Neuron (in vitro differentiated cells): ENCODE results near the gene A3GALT2.
"Not testable (repeated sequence)": the region's sequence is repeated elsewhere in the genome, so short reads cannot be mapped to it uniquely, and the experiment has no call there.

ENCODE experiments used
- H2AFZ ChIP-seq: one replicate; pipeline ENCODE4 v1.6.1; 2013; ENCODE audit warnings: low read depth, mild to moderate bottlenecking, inconsistent platforms, low read length, moderate library complexity
- H3K27me3 ChIP-seq: one replicate; pipeline ENCODE4 v1.6.1; 2013; ENCODE audit warnings: low read length; ENCODE audit not compliant: insufficient read depth
- H3K36me3 ChIP-seq: one replicate; pipeline ENCODE4 v1.6.1; 2013; ENCODE audit warnings: low read length; ENCODE audit not compliant: insufficient read depth
- H3K4me1 ChIP-seq: one replicate; pipeline ENCODE4 v1.6.1; 2013; ENCODE audit warnings: low read length; ENCODE audit not compliant: insufficient read depth
- H3K4me3 ChIP-seq: 2 replicates; pipeline ENCODE4 v1.5.1; 2013; ENCODE audit warnings: mild to moderate bottlenecking, low read length, moderate library complexity
- H3K9me3 ChIP-seq: one replicate; pipeline ENCODE4 v1.6.1; 2013; ENCODE audit warnings: low read length

A3GALT2 gene

DNA sequence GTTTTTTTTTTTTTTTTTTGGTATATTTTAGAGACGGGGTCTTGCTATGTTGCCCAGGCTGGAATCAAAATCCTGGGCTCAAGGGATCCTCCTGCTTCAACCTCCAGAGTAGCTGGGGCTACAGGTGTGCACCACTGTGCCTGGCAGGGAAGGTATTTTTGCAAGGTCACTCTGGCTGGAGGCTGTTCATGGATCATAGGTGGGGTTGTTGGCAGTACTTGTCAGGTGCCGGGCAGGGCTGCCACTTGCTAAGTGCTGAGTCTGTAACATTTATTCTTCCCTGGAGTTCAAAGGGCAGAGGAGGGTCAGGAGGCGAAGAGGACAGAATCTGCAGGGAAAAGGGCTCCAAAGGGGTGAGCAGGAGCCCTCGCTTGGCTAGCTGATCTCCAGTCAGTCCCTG, 24.1 kb downstream of the A3GALT2 start:
- peaks cover 68% of the 10 kb centered on the region for H3K36me3 ChIP-seq
- H3K9me3 ChIP-seq: peaks cover 2% of the 10 kb centered on the region
- H3K27me3 ChIP-seq: no peaks in the 10 kb centered on the region
- H2AFZ ChIP-seq: no peak overlapping the region
- no peaks in the 10 kb centered on the region for H3K4me1 ChIP-seq
- H3K4me3 ChIP-seq: no peak overlapping the region

DNA sequence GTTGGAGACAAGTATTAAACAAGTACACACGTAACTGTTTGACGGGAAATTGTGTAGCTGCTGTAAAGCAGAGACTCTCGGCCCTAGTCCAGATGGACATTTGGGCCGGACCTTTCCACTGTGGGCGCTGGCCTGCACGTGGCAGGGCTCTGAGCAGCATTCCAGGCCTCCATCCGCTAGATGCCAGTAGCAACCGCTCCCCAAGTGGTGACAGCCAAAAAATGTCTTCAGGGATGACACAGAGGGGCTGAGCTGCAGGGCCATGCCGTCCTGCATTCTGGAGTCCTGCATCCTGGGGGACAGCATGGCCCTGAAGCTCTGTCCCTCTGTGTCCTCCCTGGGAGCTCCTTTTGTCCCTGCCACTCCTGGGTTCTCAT, 24.8 kb downstream of the A3GALT2 start:
- Histone ChIP-seq H2AFZ (no peak overlapping the region), H3K4me1 (no peaks in the 10 kb centered on the region), H3K27me3 (no peaks in the 10 kb centered on the region), H3K9me3 (no peaks in the 10 kb centered on the region), H3K4me3 (no peak overlapping the region), H3K36me3 (peaks cover 64% of the 10 kb centered on the region)

GRCh38 chr1:33295450-33296081, 25.3 kb downstream of the A3GALT2 start:
- H3K36me3 ChIP-seq: peaks cover 61% of the 10 kb centered on the region

DNA sequence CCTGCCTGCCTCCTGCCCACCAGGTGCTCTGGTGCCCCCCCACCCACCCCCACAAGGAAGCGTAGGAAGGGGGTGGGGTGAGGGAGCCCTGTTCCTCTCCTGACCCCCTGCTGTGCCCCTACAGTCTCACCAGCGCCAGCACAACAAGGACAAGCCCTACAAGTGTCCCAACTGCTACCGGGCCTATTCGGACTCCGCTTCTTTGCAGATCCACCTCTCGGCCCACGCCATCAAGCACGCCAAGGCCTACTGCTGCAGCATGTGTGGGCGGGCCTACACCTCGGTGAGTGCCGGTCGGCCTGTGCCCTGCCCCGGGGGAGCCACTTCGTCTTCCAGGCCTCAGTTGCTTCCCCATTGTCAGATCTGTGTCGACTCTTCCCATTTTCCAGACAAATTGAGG, 25.9 kb downstream of the A3GALT2 start:
- Histone ChIP-seq H2AFZ (no peak overlapping the region), H3K4me1 (no peaks in the 10 kb centered on the region), H3K9me3 (peaks cover under 1% of the 10 kb centered on the region), H3K4me3 (no peak overlapping the region), H3K36me3 (peaks cover 60% of the 10 kb centered on the region), H3K27me3 (no peaks in the 10 kb centered on the region)

More at GRCh38 chr1:33295450-33296081, 25.3 kb downstream of the A3GALT2 start:
- Histone ChIP-seq H3K9me3 (no peaks in the 10 kb centered on the region), H3K4me1 (no peaks in the 10 kb centered on the region), H2AFZ (no peak overlapping the region), H3K4me3 (no peak overlapping the region), H3K27me3 (no peaks in the 10 kb centered on the region)

DNA sequence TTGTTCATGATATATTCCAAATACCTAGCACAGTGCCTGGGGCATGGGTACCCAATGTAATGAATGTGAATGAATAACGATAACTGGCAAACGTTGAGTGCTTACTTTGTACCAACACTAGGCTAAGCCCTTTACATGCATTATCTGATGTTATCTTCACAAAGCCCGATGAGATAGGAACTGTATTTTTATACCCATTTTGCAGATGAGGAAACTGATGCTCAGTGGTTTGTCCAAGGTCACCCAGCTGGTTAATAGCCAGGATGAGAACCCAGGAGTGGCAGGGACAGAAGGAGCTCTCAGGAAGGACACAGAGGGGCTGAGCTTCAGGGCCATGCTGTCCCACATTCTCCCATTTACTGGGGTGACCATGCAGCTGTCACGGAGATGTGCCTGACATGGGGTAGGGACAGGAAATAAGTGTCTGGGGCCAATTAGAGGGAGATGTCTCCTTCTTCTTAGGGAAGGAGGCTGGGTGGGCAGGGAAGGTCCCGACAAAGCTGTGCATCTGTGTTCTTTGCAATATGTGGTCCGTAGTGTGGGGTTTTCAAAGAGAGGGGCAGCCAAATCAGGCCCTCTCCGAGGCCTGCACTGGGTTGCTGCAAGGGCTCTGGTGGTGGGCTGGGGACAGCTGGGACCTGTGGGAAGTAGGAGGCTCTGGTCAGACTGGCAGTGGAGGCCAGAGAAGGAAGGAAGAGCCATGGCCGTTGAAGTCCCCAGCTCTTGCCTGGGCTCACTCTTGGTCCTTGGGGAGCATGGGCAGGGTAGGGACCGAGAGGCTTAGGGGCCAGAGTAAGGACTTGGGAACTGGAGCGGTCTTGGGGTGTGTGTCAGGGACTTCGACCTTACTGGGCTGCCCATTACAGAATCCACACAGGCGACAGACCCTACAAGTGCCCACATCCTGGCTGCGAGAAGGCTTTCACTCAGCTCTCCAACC, 26.6 kb downstream of the A3GALT2 start:
- H3K4me3 ChIP-seq: no peak overlapping the region
- H3K27me3 ChIP-seq: no peaks in the 10 kb centered on the region
- H3K36me3 ChIP-seq: peaks cover 60% of the 10 kb centered on the region
- H2AFZ ChIP-seq: no peak overlapping the region
- peaks cover 8% of the 10 kb centered on the region for H3K9me3 ChIP-seq
- H3K4me1 ChIP-seq: no peaks in the 10 kb centered on the region

DNA sequence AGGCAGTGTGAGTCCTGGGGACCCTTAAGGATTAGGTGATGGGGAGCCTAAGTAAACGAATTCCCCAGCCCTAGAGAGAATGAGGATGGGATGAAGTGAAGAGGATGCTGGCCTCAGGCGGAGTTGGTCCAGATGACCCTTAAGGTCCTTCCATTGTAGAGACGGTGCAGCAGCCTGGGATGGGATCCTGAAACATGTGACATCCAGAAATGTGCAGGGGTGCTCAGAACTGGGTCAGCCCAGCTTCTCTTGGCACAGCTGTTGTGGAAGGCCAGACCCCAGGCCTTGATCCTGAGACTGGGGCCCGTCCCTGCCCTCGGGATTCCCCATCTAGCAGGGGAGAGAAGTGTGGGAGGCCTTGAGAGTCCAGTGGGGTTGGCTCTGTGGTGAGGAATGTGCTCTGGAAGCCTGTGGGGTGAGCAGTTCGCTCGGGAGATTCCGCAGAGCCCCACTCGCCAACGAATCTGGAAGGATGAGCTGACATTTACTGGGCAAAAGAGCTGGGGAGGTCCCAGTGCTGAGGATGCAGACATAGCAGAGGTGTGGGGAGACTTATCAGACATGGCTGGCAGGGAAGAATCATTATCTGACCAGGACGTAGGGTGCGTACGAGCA, 28.1 kb downstream of the A3GALT2 start:
- Histone ChIP-seq H3K4me3 (no peak overlapping the region), H3K27me3 (no peaks in the 10 kb centered on the region), H3K9me3 (peaks cover 8% of the 10 kb centered on the region), H3K4me1 (no peaks in the 10 kb centered on the region), H2AFZ (no peak overlapping the region), H3K36me3 (peaks cover 58% of the 10 kb centered on the region)

GRCh38 chr1:33290615-33291014, 30.3 kb downstream of the A3GALT2 start:
- peaks cover 53% of the 10 kb centered on the region for H3K36me3 ChIP-seq
- H3K27me3 ChIP-seq, H3K9me3 ChIP-seq, H3K4me3 ChIP-seq, H3K4me1 ChIP-seq, H2AFZ ChIP-seq: not testable (repeated sequence)

- H2AFZ ChIP-seq: no peak overlapping the region
- H3K27me3 ChIP-seq: no peaks in the 10 kb centered on the region
- H3K9me3 ChIP-seq: peaks cover 8% of the 10 kb centered on the region
- H3K4me1 ChIP-seq: no peaks in the 10 kb centered on the region
- H3K4me3 ChIP-seq: no peak overlapping the region
- H3K36me3 ChIP-seq: peaks cover 50% of the 10 kb centered on the region
Measured at GRCh38 chr1:33289858-33290154, 31.1 kb downstream of the A3GALT2 start.

DNA sequence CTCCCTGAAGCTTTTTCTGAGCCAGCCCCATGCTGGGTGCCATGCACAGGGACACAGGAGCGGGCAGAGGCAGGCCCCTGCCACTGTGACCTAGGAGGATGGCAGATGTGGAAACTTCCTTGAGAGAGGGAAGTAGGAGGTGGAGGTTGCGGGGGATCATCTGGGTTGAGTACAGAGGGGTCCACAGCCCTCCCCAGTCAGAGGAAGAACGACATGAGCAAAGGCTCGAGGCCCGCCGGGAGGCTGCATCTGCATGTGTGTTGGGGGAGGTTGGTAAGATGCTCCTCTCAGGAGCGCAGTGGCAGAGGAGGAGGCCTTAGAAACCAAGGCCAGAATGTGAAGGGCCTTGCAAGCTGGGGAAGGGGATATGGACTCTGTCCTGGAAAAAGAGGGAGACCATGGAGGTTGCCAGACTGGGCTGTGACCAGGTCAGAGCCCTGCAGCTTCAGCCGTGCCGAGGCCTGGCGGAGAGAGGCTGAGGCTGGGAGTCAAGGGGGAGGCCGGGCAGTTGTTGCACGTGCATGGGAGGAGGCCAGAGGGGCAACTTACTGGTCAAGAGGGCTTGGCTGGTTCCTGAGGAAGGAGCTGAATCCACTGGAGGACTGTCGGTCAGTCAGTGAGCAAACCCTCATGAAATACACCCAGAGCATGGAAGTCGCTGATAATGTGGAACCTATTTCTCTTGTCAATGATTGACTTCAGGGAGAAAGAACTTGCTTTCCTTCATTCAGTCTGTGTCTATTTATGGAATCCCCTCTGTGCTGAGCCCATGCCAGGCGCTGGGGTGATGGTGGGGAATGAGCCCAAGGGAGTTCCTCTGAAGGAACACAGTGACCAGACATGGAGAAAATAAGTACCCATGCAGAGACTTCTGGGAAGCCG, 31.7 kb downstream of the A3GALT2 start:
- Histone ChIP-seq H3K4me3 (no peak overlapping the region), H3K36me3 (peaks cover 49% of the 10 kb centered on the region), H3K9me3 (peaks cover 8% of the 10 kb centered on the region), H3K27me3 (no peaks in the 10 kb centered on the region), H3K4me1 (peaks cover under 1% of the 10 kb centered on the region), H2AFZ (no peak overlapping the region)

DNA sequence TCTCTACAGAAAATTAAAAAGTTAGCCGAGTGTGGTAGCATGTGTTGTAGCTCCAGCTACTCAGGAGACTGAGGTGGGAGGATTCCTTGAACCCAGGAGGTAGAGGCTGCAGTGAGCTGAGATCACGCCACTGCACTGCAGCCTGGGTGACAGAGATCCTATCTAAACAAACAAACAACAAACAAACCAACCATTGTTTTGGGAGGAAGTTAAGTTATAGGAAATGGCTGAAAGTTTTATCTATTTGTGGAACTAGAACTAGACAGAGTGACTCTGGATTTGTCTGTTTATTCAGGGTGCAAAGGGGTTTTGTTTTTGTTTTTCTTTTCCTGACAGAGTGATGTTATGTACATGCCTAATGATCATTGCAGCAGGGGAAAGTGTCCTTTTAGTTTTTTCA, 33.6 kb downstream of the A3GALT2 start:
- Histone ChIP-seq H3K9me3 (peaks cover 8% of the 10 kb centered on the region), H3K4me1 (peaks cover 5% of the 10 kb centered on the region), H3K36me3 (peaks cover 56% of the 10 kb centered on the region), H3K27me3 (no peaks in the 10 kb centered on the region), H2AFZ (no peak overlapping the region), H3K4me3 (no peak overlapping the region)

GRCh38 chr1:33286451-33287185, 34.3 kb downstream of the A3GALT2 start:
- Histone ChIP-seq H2AFZ (no peak overlapping the region), H3K9me3 (peaks cover 8% of the 10 kb centered on the region), H3K4me1 (peaks cover 5% of the 10 kb centered on the region), H3K36me3 (peaks cover 63% of the 10 kb centered on the region), H3K27me3 (no peaks in the 10 kb centered on the region), H3K4me3 (no peak overlapping the region)

DNA sequence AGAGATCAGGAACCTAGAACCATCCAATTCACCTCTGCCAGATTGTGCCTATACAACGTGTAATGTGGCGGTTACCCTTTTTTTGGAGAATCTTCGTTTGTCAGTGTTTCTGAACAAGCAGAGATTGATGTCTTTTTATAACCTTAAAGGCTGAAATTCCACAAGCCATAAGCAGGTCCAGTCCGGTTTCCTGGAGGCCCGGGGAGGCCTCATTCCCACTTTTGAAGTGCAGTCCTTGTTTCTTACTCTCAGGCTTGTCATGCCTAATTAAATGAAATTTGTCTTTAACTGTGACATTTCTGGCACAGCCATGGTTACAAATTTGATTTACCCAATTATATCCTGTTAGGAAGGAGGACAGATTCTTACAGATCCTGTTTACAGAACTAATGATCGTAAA, 36.8 kb downstream of the A3GALT2 start:
- no peak overlapping the region for H3K4me3 ChIP-seq
- H2AFZ ChIP-seq: no peak overlapping the region
- peaks cover 78% of the 10 kb centered on the region for H3K36me3 ChIP-seq

More for the DNA sequence above, 36.8 kb downstream of the A3GALT2 start:
- Histone ChIP-seq H3K27me3 (no peaks in the 10 kb centered on the region), H3K4me1 (peaks cover 5% of the 10 kb centered on the region), H3K9me3 (no peaks in the 10 kb centered on the region)
